ENCODE measurements around the gene EML4. TPM values are rescaled to one million over a fixed set of nuclear protein-coding genes. Genes with fewer than 3 reads are reported as not detected.

The EML4 gene
- total RNA-seq, 2 donors from 2014 or later = 4.4 to 9.3 TPM

DNA sequence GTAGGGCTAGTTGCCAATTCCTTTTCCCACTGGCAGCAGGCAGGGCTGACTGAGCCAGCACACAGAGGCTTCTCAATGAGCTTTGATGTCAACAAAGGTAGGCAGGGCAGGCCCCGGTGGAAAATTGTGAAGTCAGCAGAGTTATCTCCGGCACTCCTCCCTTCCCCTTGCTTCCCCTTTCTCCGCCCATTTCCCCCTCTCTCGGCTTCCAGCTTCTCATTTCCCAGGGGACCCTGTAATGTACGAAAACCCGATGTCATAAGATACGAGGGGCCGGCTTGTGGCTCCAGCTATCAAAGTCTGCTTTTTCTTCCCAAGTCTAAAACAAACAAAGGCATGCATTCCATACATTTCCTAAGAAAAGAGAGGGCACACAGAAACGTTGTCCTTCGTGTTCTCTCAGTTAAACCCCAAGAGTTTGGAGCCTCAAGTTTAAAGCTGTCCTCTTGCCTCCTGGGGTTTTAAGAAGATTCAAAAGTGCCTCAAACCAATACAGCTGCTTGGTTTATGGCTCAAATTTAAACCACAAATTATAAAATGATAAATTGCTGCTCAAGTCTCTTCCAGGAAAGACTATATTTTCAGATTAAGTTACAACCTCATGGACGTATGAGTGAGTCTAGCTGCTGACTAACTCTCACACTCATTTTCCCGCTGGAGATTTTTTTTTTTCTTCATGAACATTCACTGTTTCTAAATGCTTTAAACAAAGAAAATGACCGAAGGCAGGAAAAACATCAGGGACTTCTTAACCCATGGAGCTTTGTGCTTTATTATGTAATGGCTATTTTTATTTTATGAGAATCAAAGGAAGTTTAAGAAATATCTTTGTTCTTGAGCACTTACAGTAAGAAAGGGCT is 27.2 kb upstream of the EML4 start:
- TF ChIP-seq, protein P1, sequence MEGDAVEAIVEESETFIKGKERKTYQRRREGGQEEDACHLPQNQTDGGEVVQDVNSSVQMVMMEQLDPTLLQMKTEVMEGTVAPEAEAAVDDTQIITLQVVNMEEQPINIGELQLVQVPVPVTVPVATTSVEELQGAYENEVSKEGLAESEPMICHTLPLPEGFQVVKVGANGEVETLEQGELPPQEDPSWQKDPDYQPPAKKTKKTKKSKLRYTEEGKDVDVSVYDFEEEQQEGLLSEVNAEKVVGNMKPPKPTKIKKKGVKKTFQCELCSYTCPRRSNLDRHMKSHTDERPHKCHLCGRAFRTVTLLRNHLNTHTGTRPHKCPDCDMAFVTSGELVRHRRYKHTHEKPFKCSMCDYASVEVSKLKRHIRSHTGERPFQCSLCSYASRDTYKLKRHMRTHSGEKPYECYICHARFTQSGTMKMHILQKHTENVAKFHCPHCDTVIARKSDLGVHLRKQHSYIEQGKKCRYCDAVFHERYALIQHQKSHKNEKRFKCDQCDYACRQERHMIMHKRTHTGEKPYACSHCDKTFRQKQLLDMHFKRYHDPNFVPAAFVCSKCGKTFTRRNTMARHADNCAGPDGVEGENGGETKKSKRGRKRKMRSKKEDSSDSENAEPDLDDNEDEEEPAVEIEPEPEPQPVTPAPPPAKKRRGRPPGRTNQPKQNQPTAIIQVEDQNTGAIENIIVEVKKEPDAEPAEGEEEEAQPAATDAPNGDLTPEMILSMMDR (IDR thresholded peaks at IDR 0.05) = no peak
- Histone ChIP-seq H3K27ac (peak overlapping the region; percentile 70), H3K9me3 (no peaks in the 10 kb centered on the region), H3K4me3 (peak overlapping the region in 1 of 2 donors; percentile 8), H3K27me3 (no peaks in the 10 kb centered on the region), H3K36me3 (no peaks in the 10 kb centered on the region), H3K4me1 (peaks cover 0 to 46% of the 10 kb centered on the region in 2 donors)
- peak; percentile 72 for DNase-seq (ENCODE audit: low spot score)

DNA sequence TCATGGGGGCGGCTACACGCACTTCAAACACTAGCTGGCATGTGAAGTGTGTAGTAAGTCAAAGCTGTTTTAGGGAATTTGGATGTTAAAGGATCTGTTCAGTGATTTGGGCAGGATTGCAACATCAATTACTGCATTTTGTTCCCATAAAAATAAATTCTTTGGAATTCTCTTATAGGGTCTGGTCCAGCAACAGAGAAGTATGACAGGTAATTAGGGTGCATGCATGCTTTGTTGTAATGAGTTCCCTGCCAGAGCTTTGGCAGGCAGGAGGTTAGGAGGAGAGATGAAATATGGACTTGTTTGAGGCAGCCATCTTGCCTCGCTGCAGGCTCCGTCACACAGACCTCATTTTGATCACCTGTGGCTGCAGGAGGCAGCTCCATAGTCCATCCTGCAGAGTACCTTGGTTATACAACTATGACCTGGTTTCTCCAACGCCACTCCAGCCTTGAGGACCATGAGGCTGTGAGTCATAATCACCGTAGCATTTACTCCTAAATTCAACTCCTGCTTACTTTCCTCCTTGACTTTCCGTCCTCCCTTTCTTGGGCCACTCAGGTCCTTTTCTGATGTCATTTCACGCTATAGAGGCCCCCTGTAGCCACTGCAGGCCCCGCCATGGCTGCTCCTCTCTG is 26.5 kb upstream of the EML4 start:
- no peaks in the 10 kb centered on the region for H3K9me3 ChIP-seq
- H3K27me3 ChIP-seq = no peaks in the 10 kb centered on the region
- DNase-seq (ENCODE audit: low spot score) = no peak
- peaks cover 0 to 40% of the 10 kb centered on the region in 2 donors for H3K4me1 ChIP-seq
- no peaks in the 10 kb centered on the region for H3K36me3 ChIP-seq
- peak overlapping the region; percentile 70 for H3K27ac ChIP-seq
- TF ChIP-seq, protein P1 (IDR thresholded peaks at IDR 0.05) = no peak
- H3K4me3 ChIP-seq = no peak overlapping the region

DNA sequence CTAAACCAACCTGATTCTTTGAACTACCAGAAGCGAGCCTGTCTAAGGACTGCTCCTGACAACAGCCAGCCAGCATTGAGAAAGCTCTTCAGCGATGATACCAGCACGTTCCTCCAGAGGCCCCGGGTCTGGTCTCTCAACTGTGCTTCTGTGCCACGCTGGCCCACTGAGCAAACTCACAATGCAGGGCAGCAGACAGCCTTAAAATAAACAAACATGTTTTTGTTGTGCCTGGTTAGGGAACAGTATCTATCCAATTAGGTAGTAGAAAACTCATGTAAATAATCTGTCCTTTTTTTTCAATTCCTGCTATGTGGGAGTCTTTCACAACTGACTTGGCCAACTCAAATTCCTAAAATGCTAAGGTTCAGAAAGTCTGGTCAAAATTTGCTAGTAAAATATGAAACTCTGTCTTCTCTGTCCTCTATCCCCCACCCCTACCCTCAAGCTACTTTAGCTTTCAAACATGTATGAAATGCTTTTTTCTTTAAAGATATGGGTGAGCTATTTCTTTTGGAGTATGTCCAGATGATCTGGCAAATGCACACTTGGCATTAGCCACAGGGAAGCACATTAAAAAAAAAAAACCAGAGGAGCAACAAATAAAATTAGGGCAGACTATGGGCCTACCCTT is 21.4 kb upstream of the EML4 start:
- H3K27me3 ChIP-seq = no peaks in the 10 kb centered on the region
- H3K9me3 ChIP-seq = no peaks in the 10 kb centered on the region
- TF ChIP-seq, protein P1 (IDR thresholded peaks at IDR 0.05) = no peak
- H3K36me3 ChIP-seq = no peaks in the 10 kb centered on the region
- DNase-seq (ENCODE audit: low spot score) = no peak
- H3K4me3 ChIP-seq = no peak overlapping the region
- H3K27ac ChIP-seq = peak overlapping the region; percentile 20 to 41
- peaks cover 0 to 11% of the 10 kb centered on the region in 2 donors for H3K4me1 ChIP-seq

DNA sequence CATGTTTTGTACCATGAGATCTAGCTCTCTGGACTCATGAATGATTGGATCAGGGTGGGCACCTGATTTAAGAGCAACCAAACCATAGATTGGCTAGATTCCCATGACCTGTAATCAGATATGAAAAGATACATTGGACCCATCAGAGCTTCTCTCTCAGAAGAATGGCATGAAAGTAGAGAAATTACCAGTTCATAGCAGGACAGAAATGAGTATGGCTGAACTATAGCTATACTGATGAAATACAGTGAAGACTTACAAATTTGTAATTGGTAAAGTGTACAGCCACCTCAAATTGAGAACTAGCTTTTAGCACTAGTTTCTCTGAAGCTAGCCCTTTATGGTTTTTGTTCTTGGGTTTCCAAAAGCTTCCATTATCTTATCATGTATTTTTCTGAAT is 19.0 kb upstream of the EML4 start:
- Histone ChIP-seq H3K4me1 (peaks cover 0 to 10% of the 10 kb centered on the region in 2 donors), H3K9me3 (no peaks in the 10 kb centered on the region), H3K36me3 (no peaks in the 10 kb centered on the region), H3K27me3 (no peaks in the 10 kb centered on the region), H3K4me3 (no peak overlapping the region), H3K27ac (no peak overlapping the region)
- DNase-seq (ENCODE audit: low spot score) = no peak
- TF ChIP-seq, protein P1 (IDR thresholded peaks at IDR 0.05) = no peak

DNA sequence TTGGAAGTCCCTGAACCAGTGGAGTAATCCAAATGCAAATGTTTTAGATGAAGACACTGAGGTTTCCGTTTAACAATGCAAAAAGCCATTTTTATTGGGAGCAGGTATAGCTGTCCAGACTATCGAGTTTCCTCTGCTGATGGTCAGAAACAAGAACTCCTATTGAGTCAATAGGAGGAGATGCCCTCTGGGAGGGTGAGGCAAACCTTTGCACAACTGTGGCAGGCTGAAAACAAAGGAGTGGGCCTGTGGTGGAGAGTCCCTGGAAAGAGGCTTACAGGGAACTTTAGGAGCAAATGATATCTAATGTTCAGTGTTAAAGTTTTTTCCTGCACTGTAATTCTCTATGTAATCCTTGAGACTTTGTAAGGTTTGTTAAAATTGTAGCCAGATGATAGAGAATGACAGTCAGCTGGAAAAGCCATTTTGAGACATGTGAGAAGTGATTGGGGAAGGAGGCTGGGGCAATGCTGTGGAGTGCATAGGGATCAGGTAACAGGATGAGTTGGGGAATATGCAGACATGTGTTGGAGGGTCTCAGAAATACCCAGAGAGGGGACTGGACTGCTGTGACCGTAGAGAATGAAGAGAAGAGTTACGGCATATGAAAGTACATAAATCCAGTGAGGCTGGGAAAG is 15.1 kb upstream of the EML4 start:
- H3K36me3 ChIP-seq = no peaks in the 10 kb centered on the region
- TF ChIP-seq, protein P1 (IDR thresholded peaks at IDR 0.05) = no peak
- H3K27ac ChIP-seq = no peak overlapping the region
- no peaks in the 10 kb centered on the region for H3K27me3 ChIP-seq
- no peaks in the 10 kb centered on the region for H3K9me3 ChIP-seq
- no peaks in the 10 kb centered on the region for H3K4me1 ChIP-seq
- H3K4me3 ChIP-seq = no peak overlapping the region
- no peak for DNase-seq (ENCODE audit: low spot score)
